Skeletal muscle cell (primary cell): ENCODE results near the gene PTPRD.
"Not testable (repeated sequence)": the region's sequence is repeated elsewhere in the genome, so short reads cannot be mapped to it uniquely, and the experiment has no call there.

ENCODE experiments used
- DNase-seq: peaks from one replicate; pipeline ENCODE4 v3.0.0-alpha.2; 2010; ENCODE audit warnings: low read depth
- H3K4me3 ChIP-seq: 2 replicates; pipeline ENCODE4 v1.5.1; 2011; ENCODE audit warnings: low read depth, mild to moderate bottlenecking, control low read depth, low read length, moderate library complexity

Gene PTPRD

DNA sequence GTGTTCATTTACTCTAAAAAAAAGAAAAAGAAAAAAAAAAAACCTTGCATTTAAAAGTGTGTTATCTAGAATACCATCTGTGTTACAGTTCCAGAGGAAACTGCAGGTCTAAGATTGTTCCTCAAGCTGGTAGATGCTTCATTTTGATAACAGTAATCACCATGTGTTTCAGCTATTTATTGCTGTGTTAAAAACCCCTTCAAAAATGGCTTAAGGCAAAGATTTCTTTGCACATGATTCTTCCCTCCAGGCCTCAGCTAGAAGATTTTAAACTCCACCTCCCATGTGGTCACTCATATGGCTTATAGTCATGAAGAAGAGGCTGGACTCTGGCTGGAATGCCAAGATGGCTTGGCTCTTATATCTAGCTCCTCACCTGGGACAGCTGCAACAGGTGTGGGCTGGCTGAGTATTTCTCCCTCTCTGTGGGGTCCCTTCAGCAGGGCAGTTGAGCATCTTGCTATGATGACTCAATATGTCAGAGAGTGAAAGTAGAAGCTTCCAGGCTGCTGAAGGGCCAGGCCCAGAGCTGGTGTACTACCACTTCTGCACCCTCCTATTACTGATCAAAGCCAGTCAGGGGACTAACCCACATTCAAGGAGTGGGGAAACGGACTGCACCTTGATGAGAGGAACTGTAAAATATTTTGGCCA, 1892.8 kb downstream of the PTPRD start:
- DNase-seq, result no peak
- H3K4me3 ChIP-seq, result no peak overlapping the region

DNA sequence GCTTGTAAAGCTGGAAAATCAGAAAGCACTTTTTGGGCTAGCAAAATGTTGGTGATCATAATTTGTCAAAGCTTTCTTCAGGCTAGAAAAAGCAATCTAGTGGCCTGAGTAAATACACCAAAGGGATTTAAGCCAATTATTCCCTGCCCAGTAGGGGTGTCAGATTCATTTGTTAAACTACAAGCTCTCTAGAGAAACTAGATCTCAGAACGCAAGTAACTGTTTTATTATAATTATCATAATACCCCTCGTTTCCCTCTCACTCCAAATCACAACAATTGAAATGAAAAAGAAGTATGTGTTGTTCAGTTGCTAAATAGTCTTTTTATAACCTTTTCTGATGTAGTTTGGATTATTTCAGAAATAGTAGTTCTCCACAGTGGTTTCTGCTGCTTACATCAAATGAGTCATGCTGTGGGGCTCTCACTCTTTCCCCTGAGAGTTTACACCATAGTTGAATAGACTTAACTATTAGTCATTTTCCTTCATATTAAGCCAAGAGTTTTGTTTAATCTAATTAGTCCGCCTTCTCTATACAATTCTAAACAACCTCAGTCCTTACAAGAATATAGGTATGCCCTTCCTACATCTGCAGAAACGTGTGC, 1894.6 kb downstream of the PTPRD start:
- no peak overlapping the region for H3K4me3 ChIP-seq
- DNase-seq, result peak; percentile 77

DNA sequence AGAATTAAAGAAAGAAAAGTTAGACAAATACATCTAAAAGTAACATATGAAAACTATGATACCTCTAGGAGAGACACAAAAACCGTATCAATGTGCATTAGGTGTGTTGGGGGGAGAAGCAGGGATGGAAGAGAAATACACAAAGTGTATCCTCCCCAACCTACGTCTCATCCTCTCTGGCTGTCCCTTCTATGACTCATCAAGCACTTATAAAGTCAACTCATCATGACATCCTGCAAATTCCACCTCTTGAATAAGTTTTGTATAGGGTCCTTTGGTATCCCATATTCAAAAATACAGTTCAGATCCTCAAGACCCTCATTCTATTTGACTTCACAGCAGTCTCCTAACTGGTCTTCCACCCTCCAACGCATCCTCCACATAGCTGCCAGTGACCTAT, 1895.7 kb downstream of the PTPRD start:
- no peak for DNase-seq
- no peak overlapping the region for H3K4me3 ChIP-seq

DNA sequence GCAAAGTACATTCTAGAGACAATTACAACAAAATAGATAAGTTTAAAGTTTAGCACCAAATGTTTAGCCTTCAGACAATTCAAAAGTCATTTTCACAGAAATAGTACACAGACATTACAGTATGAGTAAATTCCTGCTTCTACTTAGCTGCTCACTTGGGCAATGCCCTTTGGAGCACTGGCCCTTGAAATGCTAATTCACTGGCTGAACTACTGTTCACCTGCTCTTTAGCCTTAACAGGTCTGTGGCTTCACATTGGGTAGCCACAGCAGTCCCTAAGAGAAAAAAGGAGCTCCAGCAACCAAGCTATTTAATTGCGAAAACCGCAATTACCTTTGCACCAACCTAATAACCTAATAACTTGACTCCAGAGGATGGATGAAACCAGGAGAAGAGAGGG, 1897.0 kb downstream of the PTPRD start:
- H3K4me3 ChIP-seq, result no peak overlapping the region
- no peak for DNase-seq

DNA sequence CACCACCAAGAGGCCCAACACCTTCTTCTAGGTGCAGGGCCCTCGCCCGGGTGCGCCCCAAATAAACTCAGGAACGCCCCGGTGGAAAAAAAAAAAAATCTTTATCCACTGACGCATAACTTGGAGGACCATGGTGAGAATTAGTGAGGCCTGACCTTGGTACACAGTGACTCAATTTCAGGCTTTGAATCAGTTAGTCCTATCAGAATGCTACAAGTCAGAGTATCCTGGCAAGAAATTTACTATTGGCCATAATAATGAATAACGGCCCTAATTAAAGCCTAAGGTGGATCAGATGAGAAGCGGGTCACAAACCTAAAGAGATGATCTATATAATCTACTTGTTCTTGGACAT, 1899.0 kb downstream of the PTPRD start:
- H3K4me3 ChIP-seq, result no peak overlapping the region

DNA sequence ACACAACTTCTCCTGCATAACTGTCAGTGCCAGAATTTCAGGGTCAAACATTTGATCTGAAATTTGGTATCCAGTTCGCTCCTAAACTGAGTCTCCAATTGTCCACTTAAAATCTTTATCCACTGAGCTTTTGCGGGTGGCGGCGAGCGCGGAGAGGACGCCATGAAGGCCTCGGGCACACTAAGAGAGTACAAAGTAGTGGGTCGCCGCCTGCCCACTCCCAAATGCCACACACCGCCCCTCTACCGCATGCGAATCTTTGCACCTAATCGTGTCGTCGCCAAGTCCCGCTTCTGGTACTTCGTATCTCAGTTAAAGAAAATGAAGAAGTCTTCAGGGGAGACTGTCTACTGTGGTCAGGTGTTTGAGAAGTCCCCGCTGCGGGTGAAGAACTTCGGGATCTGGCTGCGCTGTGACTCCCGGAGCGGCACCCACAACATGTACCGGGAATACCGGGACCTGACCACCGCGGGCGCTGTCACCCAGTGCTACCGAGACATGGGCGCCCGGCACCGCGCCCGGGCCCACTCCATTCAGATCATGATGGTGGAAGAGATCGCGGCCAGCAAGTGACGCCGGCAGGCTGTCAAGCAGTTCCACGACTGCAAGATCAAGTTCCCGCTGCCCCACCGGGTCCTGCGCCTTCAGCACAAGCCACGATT, 1899.5 kb downstream of the PTPRD start:
- no peak for DNase-seq

More for the DNA sequence above, 1899.0 kb downstream of the PTPRD start:
- no peak for DNase-seq

DNA sequence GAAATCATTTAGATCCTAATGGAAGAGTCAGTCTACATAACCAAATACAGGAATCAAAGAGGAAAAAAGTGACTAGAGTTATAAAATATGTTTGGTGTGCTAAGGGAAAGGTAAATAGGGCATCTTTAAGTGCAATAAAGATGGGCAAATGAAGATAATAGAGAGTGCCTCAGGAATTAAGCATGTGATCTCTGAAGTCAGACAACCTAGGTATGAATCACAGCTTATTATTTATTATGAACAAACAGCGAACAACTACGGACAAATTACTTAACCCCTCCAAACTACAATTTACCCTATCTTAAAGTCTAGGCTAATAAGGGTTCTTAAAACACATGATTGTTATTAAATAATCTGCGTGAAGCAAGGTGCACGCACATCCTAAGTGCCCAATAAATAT, 1903.1 kb downstream of the PTPRD start:
- no peak for DNase-seq
- no peak overlapping the region for H3K4me3 ChIP-seq

More for the DNA sequence above, 1899.5 kb downstream of the PTPRD start:
- H3K4me3 ChIP-seq, result no peak overlapping the region

DNA sequence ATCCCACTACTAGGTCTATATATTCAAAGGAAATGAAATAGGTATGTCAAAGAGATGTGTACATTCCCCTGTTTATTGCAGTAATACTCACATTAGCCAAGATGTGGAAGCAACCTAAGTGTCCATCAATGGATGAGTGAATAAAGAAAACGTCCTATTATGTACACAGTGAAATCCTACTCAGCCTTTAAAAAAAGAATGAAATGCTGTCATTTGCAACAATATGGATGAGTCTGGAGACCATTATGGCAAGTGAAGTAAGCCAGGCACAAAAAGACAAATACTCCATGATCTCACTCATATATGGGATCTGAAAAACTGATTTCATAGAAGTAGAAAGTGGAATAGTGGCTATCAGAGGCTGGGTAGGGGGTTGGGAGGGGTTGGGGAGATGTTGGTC, 1904.1 kb downstream of the PTPRD start:
- H3K4me3 ChIP-seq, result no peak overlapping the region
- no peak for DNase-seq

DNA sequence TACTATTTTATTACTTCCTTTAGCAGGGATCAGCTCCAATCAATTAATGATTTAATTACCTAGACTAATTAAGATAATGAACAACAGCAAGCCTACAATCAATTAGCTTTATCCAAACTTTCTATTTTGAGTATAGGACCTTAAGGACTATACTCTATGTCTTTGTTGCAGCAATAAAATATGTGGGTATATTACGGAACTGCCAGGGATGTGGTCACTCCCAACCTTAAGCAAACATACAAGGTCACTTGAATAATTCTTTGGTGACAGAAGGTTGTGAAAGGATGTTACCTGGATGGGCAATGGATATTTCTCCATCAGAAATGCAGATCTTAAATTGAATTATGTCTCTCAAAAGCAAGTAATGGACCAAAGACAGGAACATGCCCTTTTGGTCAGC, 1905.8 kb downstream of the PTPRD start:
- no peak for DNase-seq
- H3K4me3 ChIP-seq, result no peak overlapping the region

DNA sequence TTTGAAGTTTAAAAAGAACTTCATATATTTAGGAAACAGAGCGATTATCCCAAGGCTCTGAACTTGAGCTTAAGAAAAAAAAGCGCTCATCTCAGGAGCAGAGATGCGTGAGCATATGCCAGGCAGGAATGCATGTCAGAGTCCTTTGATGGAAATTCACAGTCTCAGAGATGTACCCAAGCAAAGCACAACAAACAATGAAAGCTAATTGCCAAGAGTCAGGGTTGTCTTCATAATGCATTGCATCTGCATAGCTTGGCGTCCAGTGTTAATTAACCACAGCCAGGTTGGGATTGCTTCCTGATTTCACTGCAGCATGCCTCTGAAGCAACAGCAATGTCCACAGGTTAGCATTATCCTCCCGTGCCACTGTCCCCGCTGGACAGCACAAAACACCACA, 1906.3 kb downstream of the PTPRD start:
- H3K4me3 ChIP-seq, result no peak overlapping the region
- no peak for DNase-seq

DNA sequence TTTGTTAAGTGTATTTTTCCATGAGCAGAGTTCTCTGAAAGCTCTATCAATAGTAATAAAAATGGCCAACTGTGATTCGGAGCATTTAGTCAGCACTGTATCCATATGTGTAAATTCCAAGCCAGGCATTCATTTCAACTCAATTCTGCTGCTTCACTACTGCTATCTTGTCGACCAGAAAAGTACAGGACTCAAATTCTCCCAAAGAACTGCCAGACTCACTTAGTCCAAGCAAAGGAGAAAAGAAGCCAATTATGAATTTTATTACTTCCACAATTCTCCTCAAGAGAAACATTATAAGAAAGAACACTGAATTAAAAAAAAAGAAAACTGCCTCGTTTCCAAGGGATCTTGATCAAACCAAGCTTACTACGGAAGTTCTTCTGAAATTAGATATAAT, 1906.9 kb downstream of the PTPRD start:
- DNase-seq, result no peak
- H3K4me3 ChIP-seq, result no peak overlapping the region

DNA sequence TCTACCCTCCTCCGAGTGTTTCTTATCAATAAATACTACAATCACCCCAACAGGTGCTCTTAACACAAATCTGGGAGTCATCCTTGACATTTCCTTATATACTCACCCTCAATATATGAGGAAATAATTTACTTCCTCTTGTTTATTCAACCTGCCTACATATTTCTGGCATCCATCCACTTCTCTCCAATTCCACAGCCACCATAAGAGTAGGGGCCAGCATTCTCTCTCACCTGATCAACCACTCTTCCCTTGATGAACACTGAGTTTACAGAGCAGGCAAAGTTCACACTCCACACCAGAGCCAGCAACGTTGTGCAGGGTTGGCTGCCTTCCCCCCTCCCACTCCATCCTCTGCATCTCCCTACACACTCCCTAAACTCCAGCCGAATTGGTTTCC, 1908.9 kb downstream of the PTPRD start:
- no peak overlapping the region for H3K4me3 ChIP-seq
- DNase-seq, result no peak

DNA sequence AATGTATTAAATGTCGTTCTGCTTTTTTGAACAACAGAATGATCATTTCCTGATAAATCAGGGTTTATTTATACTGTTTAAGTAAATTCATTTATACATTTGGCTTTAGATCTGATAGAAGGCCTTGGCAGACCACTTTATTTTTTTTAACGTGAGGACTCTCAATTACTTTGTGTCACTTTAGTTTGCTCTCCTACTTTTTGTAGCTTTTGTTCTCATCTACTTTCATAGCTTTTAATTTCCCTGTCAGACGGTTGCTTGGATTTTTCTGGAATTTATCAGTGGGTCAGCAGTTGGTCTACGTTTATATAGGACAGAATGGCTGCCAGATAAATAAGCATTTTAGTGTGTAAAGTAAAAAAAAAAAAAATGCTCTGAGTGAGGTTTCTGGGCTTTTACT, 1910.9 kb downstream of the PTPRD start:
- no peak overlapping the region for H3K4me3 ChIP-seq
- DNase-seq, result no peak

DNA sequence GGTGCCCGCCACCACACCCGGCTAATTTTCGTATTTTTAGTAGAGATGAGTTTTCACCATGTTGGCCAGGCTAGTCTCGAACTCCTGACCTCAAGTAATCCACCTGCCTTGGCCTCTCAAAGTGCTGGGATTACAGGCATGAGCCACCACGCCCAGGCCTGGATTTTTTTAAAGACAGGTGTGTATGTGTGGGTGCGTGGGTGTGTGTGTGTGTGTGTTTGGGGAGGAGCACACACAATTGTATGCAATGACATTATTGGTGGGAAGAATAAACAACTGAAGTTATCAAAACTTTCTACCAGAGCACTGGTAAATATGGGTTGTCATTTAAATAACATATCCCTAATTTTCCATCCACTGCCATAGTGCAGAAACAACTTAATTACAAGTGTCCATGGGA, 1915.2 kb downstream of the PTPRD start:
- DNase-seq, H3K4me3 ChIP-seq: not testable (repeated sequence)

DNA sequence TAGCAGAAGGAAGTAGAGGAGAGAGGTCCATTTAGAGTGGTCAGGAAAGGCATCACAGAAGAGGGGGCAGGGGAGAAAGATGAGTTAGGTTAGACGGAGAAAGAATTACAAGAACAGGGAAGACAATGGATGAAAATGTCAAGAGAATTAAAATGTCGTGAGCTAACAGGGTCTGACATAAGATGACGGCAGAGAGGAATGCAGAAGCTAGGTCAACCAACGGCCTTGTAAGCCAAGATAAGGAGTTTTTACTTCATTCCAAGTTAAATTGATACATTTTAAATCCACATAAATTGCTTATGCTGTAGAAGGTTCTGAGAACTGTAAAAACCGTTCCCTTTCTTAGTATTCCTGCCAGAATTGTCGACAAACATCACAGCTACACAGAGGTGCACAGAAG, 1916.3 kb downstream of the PTPRD start:
- no peak overlapping the region for H3K4me3 ChIP-seq
- DNase-seq, result no peak

DNA sequence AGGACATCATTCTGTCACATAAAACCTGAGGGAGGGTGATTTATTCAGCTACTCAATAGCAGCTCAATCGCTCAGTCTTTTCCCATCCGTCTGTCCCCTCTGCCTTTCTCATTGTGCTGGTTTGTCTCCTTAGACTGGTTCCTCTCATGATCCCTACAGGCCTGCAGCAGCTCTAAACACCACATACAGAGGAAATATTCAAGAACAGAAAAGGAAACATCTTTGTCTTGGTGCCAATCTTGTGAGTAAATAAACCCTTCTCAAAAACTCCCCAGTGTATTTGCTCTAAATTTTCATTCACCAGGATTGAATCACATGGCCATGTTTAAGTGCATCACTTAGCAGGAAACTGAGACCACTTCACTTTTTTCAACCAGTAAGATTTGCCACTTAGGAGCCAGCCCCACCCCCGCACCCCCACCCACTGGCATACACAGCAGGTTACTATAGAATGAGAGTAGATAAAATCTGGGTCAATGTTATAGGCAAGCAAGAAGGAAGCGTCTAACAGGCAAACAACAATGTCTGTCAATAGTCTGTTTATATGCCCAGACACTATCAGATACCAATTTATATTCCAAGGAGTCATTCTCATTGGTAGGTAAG, 1917.7 kb downstream of the PTPRD start:
- no peak for DNase-seq

DNA sequence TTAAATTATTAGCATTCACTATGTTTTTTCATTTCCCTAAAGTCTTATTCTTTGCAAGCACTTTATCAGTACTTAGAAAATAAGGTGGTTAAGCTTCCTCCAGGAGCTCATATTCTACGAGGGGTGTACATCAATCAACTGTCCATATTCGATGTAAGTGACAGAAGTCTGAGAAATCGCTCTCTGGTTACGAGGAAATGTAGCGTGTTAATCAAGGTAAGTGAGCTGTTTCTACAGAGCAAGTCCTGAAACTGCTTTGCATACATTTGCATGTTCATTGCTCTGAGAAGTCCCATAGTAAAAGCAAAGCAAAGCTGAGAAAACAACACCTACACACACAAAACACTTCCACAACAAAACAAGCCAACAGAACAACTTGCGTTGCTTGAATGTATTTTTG, 1919.3 kb downstream of the PTPRD start:
- H3K4me3 ChIP-seq, result no peak overlapping the region
- DNase-seq, result no peak

More for the DNA sequence above, 1917.7 kb downstream of the PTPRD start:
- no peak overlapping the region for H3K4me3 ChIP-seq

DNA sequence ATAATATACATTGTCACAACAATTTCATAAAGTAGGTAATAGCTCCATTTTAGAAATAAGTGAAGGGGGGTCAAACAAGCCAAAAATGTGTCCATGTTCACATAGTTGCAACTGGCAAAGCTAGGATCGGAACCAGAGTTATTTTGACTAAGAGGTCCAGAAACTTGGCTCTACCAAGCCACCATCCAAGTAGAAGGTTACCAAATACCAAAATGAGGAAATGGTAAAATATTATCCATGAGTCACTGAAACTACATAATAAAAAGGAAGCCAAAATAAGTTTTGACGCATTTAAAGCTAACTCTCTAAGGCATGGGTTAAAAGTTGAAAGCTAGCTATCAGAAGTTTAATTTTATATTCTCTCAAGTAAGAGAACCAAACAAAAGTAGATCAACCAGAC, 1926.3 kb downstream of the PTPRD start:
- no peak overlapping the region for H3K4me3 ChIP-seq
- no peak for DNase-seq

DNA sequence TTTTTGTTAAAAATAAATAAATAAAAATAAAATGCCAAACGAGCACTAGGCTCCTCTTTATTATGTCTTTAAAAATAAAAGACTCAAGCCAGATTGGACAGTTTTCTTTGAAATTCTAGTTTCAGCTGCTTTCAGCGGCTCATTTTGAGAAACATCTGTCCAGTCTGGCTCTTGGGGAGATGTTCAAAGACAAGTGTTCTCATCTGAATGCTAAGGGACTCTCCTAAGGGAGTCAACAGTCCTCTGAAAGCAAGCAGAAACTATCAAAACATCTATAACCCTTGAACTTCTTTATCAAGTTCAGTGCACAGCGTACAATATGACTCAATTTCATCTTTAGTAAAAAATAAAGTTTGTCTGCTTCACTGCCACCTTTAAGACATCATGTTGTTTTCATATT, 1927.0 kb downstream of the PTPRD start:
- no peak for DNase-seq
- no peak overlapping the region for H3K4me3 ChIP-seq

DNA sequence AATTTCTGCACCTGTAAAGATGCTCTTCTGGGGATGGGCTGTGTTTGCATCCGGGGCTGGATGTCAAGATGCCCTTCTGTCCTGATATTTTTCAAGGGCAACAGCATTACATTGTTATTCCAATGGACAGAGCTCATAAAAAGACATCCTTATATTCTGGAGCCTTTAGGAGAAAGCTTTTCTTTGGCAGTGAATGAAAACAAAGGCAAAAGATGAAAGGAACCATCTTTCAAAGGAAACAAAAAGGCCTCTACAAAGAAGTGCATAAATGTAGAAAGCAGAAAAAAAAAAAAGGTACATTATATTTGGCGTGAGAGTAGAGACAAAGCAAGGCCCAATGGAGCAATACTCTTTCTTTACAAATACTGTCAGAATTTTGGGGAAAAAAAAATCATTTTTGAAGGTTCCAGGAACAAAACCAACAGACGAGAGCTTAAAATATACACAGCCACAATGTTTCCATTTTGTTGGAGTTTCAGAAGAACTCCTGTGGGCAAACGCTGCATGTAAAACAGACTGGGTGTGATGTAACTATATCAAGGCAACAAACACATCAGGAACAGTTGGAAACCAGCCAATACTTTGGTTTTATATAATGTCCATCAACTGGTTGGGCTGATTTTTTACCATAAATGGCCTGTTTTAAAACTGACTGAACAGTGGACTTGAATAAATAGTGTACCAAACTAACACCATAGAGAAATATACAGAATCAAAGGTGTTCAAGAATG, 1927.7 kb downstream of the PTPRD start:
- DNase-seq, result no peak
- H3K4me3 ChIP-seq, result no peak overlapping the region
